K562 (cell line): ENCODE measurements around the gene HOMEZ. TPM values are rescaled to one million over a fixed set of nuclear protein-coding genes. Genes with fewer than 3 reads are reported as not detected.
A peak's percentile ranks its signal among the peaks of the same experiment; 100 is the strongest.

ENCODE experiments used
- ATF1 ChIP-seq, 2 experiments: fragments of 450-650 bp in 1 of 2; IDR thresholded peaks; 2 replicates each; pipeline ENCODE4 v1.6.1; 2016; ENCODE audit warnings: missing compliant biosample characterization in 1 of 2, missing genetic modification characterization in 1 of 2
- BRF2 ChIP-seq: IDR thresholded peaks from 3 replicates; pipeline ENCODE4 v1.6.1; 2011; ENCODE audit warnings: borderline replicate concordance, mild to moderate bottlenecking; ENCODE audit not compliant: insufficient read length, insufficient read depth
- CBX5 ChIP-seq: IDR thresholded peaks from 2 replicates; pipeline ENCODE4 v1.6.1; 2014; ENCODE audit warnings: low read depth, borderline replicate concordance
- CEBPG ChIP-seq, 3 experiments: fragments of 200-800 bp in 1 of 3; sonication (Bioruptor generic) in 1 of 3; sonication (generic) in 1 of 3; formaldehyde crosslinking in 1 of 3; IDR thresholded peaks in 2 of 3; conservative IDR thresholded peaks in 1 of 3; 2 replicates each; pipeline versions ENCODE4 v1.6.1 to v1.8.0; 2016 to 2022; ENCODE audit warnings: missing compliant biosample characterization in 2 of 3, missing genetic modification characterization in 2 of 3, mild to moderate bottlenecking in 1 of 3, missing genetic modification reagents in 1 of 3
- E2F4 ChIP-seq: sonication (generic); formaldehyde crosslinking; IDR thresholded peaks from 2 replicates; pipeline ENCODE4 v1.8.0; 2022; ENCODE audit warnings: mild to moderate bottlenecking, low read depth, missing genetic modification reagents
- HDAC1 ChIP-seq, 2 experiments: fragments of 450-650 bp; IDR thresholded peaks; 2 replicates each; pipeline ENCODE4 v1.6.1; 2016 to 2017; ENCODE audit warnings: inconsistent platforms in 1 of 2, mild to moderate bottlenecking in 1 of 2, moderate library complexity in 1 of 2
- ILF3 ChIP-seq: fragments of 450-650 bp; IDR thresholded peaks from 2 replicates; pipeline ENCODE4 v1.6.1; 2018; ENCODE audit warnings: antibody characterized with exemption, mild to moderate bottlenecking, moderate library complexity, borderline replicate concordance
- KDM1A ChIP-seq, 2 experiments: fragments of 450-650 bp; IDR thresholded peaks; 2 replicates each; pipeline ENCODE4 v1.6.1; 2016; ENCODE audit warnings: mild to moderate bottlenecking in 2 of 2
- MCM3 ChIP-seq: fragments of 450-650 bp; IDR thresholded peaks from 2 replicates; pipeline ENCODE4 v1.6.1; 2016
- MED1 ChIP-seq: sonication (generic); formaldehyde crosslinking; IDR thresholded peaks from 2 replicates; pipeline ENCODE4 v1.8.1; 2023; ENCODE audit warnings: missing genetic modification reagents, borderline replicate concordance
- MNT ChIP-seq, 2 experiments: fragments of 450-650 bp; conservative IDR thresholded peaks; 2 replicates each; pipeline ENCODE4 v1.6.1; 2017; ENCODE audit warnings: mild to moderate bottlenecking in 2 of 2, moderate library complexity in 2 of 2
- NFXL1 ChIP-seq: fragments of 450-650 bp; formaldehyde crosslinking; IDR thresholded peaks from 2 replicates; pipeline ENCODE4 v1.4.0; 2021; ENCODE audit warnings: mild to moderate bottlenecking
- SIX5 ChIP-seq, 2 experiments: IDR thresholded peaks; 2 replicates each; pipeline ENCODE4 v1.6.1; 2011; ENCODE audit warnings: low read length in 2 of 2, borderline replicate concordance in 1 of 2, low read depth in 1 of 2, mild to moderate bottlenecking in 1 of 2, moderate library complexity in 1 of 2; ENCODE audit not compliant: insufficient read depth in 1 of 2
- SRF ChIP-seq, 2 experiments: fragments of 250-450, 450-650 bp in 1 of 2; sonication (Bioruptor Pico) in 1 of 2; sonication (generic) in 1 of 2; formaldehyde crosslinking; IDR thresholded peaks; 2 replicates each; pipeline versions ENCODE4 v1.5.0 to v1.5.1; 2020 to 2022; ENCODE audit warnings: mild to moderate bottlenecking in 1 of 2, missing genetic modification reagents in 1 of 2
- TAF9B ChIP-seq: fragments of 450-650 bp; IDR thresholded peaks from 2 replicates; pipeline ENCODE4 v1.6.1; 2018; ENCODE audit warnings: mild to moderate bottlenecking; ENCODE audit not compliant: partially characterized antibody
- TOE1 ChIP-seq, 2 experiments: fragments of 450-650 bp in 1 of 2; sonication (generic) in 1 of 2; formaldehyde crosslinking in 1 of 2; IDR thresholded peaks; 2 replicates each; pipeline versions ENCODE4 v1.7.1 to v1.8.0; 2016 to 2022; ENCODE audit warnings: borderline replicate concordance in 2 of 2, mild to moderate bottlenecking in 2 of 2, antibody characterized with exemption in 1 of 2, inconsistent platforms in 1 of 2, low read depth in 1 of 2, missing genetic modification reagents in 1 of 2, moderate library complexity in 1 of 2
- ZBTB33 ChIP-seq: sonication (generic); formaldehyde crosslinking; IDR thresholded peaks from 2 replicates; pipeline ENCODE4 v1.8.1; 2023; ENCODE audit warnings: mild to moderate bottlenecking, missing genetic modification reagents
- ZNF644 ChIP-seq: fragments of 200-800 bp; sonication (Bioruptor generic); IDR thresholded peaks from 2 replicates; pipeline ENCODE4 v1.6.1; 2016; ENCODE audit warnings: low read depth, missing genetic modification characterization, missing compliant biosample characterization
- ZNF699 ChIP-seq: fragments of 250-450 bp; sonication (Bioruptor Pico); IDR thresholded peaks from 2 replicates; pipeline ENCODE4 v1.8.0; 2021; ENCODE audit warnings: mild to moderate bottlenecking, moderate library complexity; ENCODE audit not compliant: insufficient replicate concordance
- ZNF75A ChIP-seq: fragments of 450-650 bp; formaldehyde crosslinking; IDR thresholded peaks from 2 replicates; pipeline ENCODE4 v1.4.0; 2020; ENCODE audit warnings: mild to moderate bottlenecking
- polyA plus RNA-seq, 8 experiments: library from polyadenylated mRNA; depleted of rRNA in 4 of 8; stranded (reverse) in 5 of 8; unstranded in 3 of 8; fragments of >200 nt; fragmentation: Nextera tagmentation in 2 of 8; fragmentation: Illumina TruSeq in 1 of 8; extraction: Ambion mirVana in 2 of 8; extraction: Trizol in 1 of 8; gene quantifications; 2 replicates each; pipeline versions ENCODE4 v1.2.1 to v1.2.3, GENCODE V29; 2011 to 2014; ENCODE audit warnings: inconsistent platforms in 1 of 8, missing spikeins in 1 of 8
- total RNA-seq, 7 experiments: library from RNA; depleted of rRNA in 6 of 7; stranded (reverse); fragments of >200 nt in 6 of 7; fragmentation: Illumina TruSeq in 2 of 7; extraction: Trizol in 2 of 7; gene quantifications; 2 replicates each; pipeline versions ENCODE4 v1.2.1 to v1.2.3, GENCODE V29; 2011 to 2021; ENCODE audit warnings: low replicate concordance in 1 of 7

Gene HOMEZ
- total and polyA plus RNA-seq, 9 of the 15 experiments (the other 6 are each of a cell fraction or from before 2014, with no cell fraction given), result 3.0 to 30.2 (median 16.9) TPM

- TF ChIP-seq ZNF75A (CRISPR knock-in tag), result no peak
- no peak for TF ChIP-seq ZNF699
- TF ChIP-seq SIX5 (IDR thresholded peaks at IDR 0.05; ENCODE audit: borderline replicate concordance in 1 of 2, insufficient read depth in 1 of 2, low read depth in 1 of 2, low read length in 2 of 2), result no peak
- TF ChIP-seq TOE1 (IDR thresholded peaks at IDR 0.05; ENCODE audit: borderline replicate concordance), result peak; percentile 98
- no peak for TF ChIP-seq TOE1 (CRISPR knock-in tag; IDR thresholded peaks at IDR 0.05; ENCODE audit: borderline replicate concordance, low read depth)
- no peak for TF ChIP-seq CBX5
- peak in 1 of 2 experiments; percentile 77; a peak in 2 of 4 replicates for TF ChIP-seq HDAC1 (IDR thresholded peaks at IDR 0.05)
- no peak for TF ChIP-seq MNT (conservative IDR thresholded peaks at IDR 0.05)
- TF ChIP-seq ZBTB33 (CRISPR knock-in tag), result peak; percentile 51; the same call in 1 of the 2 replicates
- peak; percentile 88 for TF ChIP-seq ZNF644 (tag)
- no peak for TF ChIP-seq KDM1A (IDR thresholded peaks at IDR 0.05)
- no peak for TF ChIP-seq BRF2
- no peak for TF ChIP-seq MCM3
- TF ChIP-seq TAF9B, result no peak
- TF ChIP-seq ILF3, result no peak
- no peak for TF ChIP-seq MED1 (CRISPR knock-in tag)
- TF ChIP-seq E2F4 (CRISPR knock-in tag), result no peak
- TF ChIP-seq CEBPG (CRISPR knock-in tag; IDR thresholded peaks at IDR 0.05), result no peak
- TF ChIP-seq CEBPG (tag; conservative IDR thresholded peaks at IDR 0.05 in 1 of 2, IDR thresholded peaks at IDR 0.05 in 1 of 2), result no peak
- TF ChIP-seq SRF (CRISPR knock-in tag; IDR thresholded peaks at IDR 0.05), result peak in 1 of 2 experiments; percentile 82; a peak in 2 of 4 replicates
- TF ChIP-seq NFXL1 (CRISPR knock-in tag), result no peak
- TF ChIP-seq ATF1 (CRISPR knock-in tag; IDR thresholded peaks at IDR 0.05), result no peak; the same call in 1 of the 2 replicates
- TF ChIP-seq ATF1 (tag; IDR thresholded peaks at IDR 0.05), result peak; percentile 83
- TF ChIP-seq, all 486 proteins: peak for 140
Observed at GRCh38 chr14:23301288-23301968, 15.5 kb upstream of the HOMEZ start (continued).
